HEK293 (cell line): ENCODE results near the gene GALNT2.

Source experiments
- GLIS1 ChIP-seq: fragments of 450-650 bp; formaldehyde crosslinking; IDR thresholded peaks from 2 replicates; pipeline ENCODE4 v1.5.1; 2016; ENCODE audit warnings: missing biosample characterization, missing genetic modification characterization
- GLIS2 ChIP-seq: fragments of 450-650 bp; formaldehyde crosslinking; IDR thresholded peaks from 2 replicates; pipeline ENCODE4 v1.5.1; 2016; ENCODE audit warnings: missing biosample characterization, missing genetic modification characterization
- HOXA7 ChIP-seq: sonication (generic); formaldehyde crosslinking; IDR thresholded peaks from 2 replicates; pipeline ENCODE4 v1.8.1; 2022; ENCODE audit warnings: missing genetic modification reagents, borderline replicate concordance
- IKZF3 ChIP-seq: fragments of 450-650 bp; IDR thresholded peaks from 2 replicates; pipeline ENCODE4 v1.5.0; 2018; ENCODE audit warnings: missing biosample characterization, mild to moderate bottlenecking, missing genetic modification characterization, moderate library complexity
- KLF9 ChIP-seq: fragments of 450-650 bp; formaldehyde crosslinking; IDR thresholded peaks from 2 replicates; pipeline ENCODE4 v1.5.1; 2016; ENCODE audit warnings: missing biosample characterization, missing genetic modification characterization, low read depth
- MZF1 ChIP-seq: fragments of 450-650 bp; formaldehyde crosslinking; IDR thresholded peaks from 2 replicates; pipeline ENCODE4 v1.5.1; 2017; ENCODE audit warnings: missing biosample characterization, missing genetic modification characterization, borderline replicate concordance
- REPIN1 ChIP-seq: fragments of 450-650 bp; formaldehyde crosslinking; IDR thresholded peaks from 2 replicates; pipeline ENCODE4 v1.5.1; 2017; ENCODE audit warnings: missing biosample characterization, missing genetic modification characterization, low read depth
- SCRT1 ChIP-seq: fragments of 450-650 bp; formaldehyde crosslinking; IDR thresholded peaks from 2 replicates; pipeline ENCODE4 v1.5.1; 2016; ENCODE audit warnings: missing biosample characterization, missing genetic modification characterization, borderline replicate concordance
- WT1 ChIP-seq: fragments of 450-650 bp; formaldehyde crosslinking; IDR thresholded peaks from 2 replicates; pipeline ENCODE4 v1.5.1; 2016; ENCODE audit warnings: missing biosample characterization, missing genetic modification characterization
- ZBTB7A ChIP-seq: fragments of 450-650 bp; formaldehyde crosslinking; IDR thresholded peaks from 2 replicates; pipeline ENCODE4 v1.5.1; 2016; ENCODE audit warnings: low read depth, missing biosample characterization, missing genetic modification characterization
- ZFP3 ChIP-seq: fragments of 450-650 bp; formaldehyde crosslinking; IDR thresholded peaks from 2 replicates; pipeline ENCODE4 v1.5.1; 2016; ENCODE audit warnings: low read depth, missing biosample characterization, missing genetic modification characterization
- ZNF114 ChIP-seq: fragments of 450-650 bp; formaldehyde crosslinking; IDR thresholded peaks from 2 replicates; pipeline ENCODE4 v1.5.0; 2017; ENCODE audit warnings: missing biosample characterization, missing genetic modification characterization
- ZNF174 ChIP-seq: fragments of 450-650 bp; formaldehyde crosslinking; IDR thresholded peaks from 2 replicates; pipeline ENCODE4 v1.5.0; 2017; ENCODE audit warnings: missing biosample characterization, mild to moderate bottlenecking, missing genetic modification characterization
- ZNF223 ChIP-seq: fragments of 450-650 bp; formaldehyde crosslinking; IDR thresholded peaks from 2 replicates; pipeline ENCODE4 v1.5.1; 2016; ENCODE audit warnings: missing biosample characterization, missing genetic modification characterization
- ZNF266 ChIP-seq: fragments of 450-650 bp; formaldehyde crosslinking; IDR thresholded peaks from 2 replicates; pipeline ENCODE4 v1.5.1; 2016; ENCODE audit warnings: missing biosample characterization, missing genetic modification characterization, low read depth
- ZNF391 ChIP-seq: fragments of 450-650 bp; formaldehyde crosslinking; IDR thresholded peaks from 2 replicates; pipeline ENCODE4 v1.5.1; 2016; ENCODE audit warnings: low read depth, missing biosample characterization, missing genetic modification characterization, borderline replicate concordance
- ZNF404 ChIP-seq: fragments of 450-650 bp; formaldehyde crosslinking; IDR thresholded peaks from 2 replicates; pipeline ENCODE4 v1.5.1; 2017; ENCODE audit warnings: missing biosample characterization, missing genetic modification characterization
- ZNF423 ChIP-seq: fragments of 450-650 bp; formaldehyde crosslinking; IDR thresholded peaks from 2 replicates; pipeline ENCODE4 v1.5.1; 2016; ENCODE audit warnings: missing biosample characterization, missing genetic modification characterization
- ZNF426 ChIP-seq: fragments of 450-650 bp; formaldehyde crosslinking; IDR thresholded peaks from 2 replicates; pipeline ENCODE4 v1.5.1; 2017; ENCODE audit warnings: missing biosample characterization, missing genetic modification characterization, mild to moderate bottlenecking, inconsistent platforms, moderate library complexity
- ZNF473 ChIP-seq: fragments of 450-650 bp; formaldehyde crosslinking; IDR thresholded peaks from 2 replicates; pipeline ENCODE4 v1.5.1; 2017; ENCODE audit warnings: missing biosample characterization, missing genetic modification characterization
- ZNF529 ChIP-seq: fragments of 450-650 bp; formaldehyde crosslinking; IDR thresholded peaks from 2 replicates; pipeline ENCODE4 v1.5.1; 2017; ENCODE audit warnings: missing genetic modification characterization, missing biosample characterization; ENCODE audit not compliant: insufficient replicate concordance
- ZNF530 ChIP-seq: fragments of 450-650 bp; formaldehyde crosslinking; IDR thresholded peaks from 2 replicates; pipeline ENCODE4 v1.5.1; 2016; ENCODE audit warnings: low read depth, missing biosample characterization, missing genetic modification characterization
- ZNF585B ChIP-seq: fragments of 450-650 bp; formaldehyde crosslinking; IDR thresholded peaks from 2 replicates; pipeline ENCODE4 v1.5.1; 2016; ENCODE audit warnings: missing biosample characterization, missing genetic modification characterization
- ZNF596 ChIP-seq: fragments of 450-650 bp; IDR thresholded peaks from 2 replicates; pipeline ENCODE4 v1.5.0; 2018; ENCODE audit warnings: missing biosample characterization, mild to moderate bottlenecking, missing genetic modification characterization, moderate library complexity
- TF ChIP-seq, protein P1 (sequence below): fragments of 450-650 bp; formaldehyde crosslinking; IDR thresholded peaks from 2 replicates; pipeline ENCODE4 v1.5.1; 2016; ENCODE audit warnings: missing biosample characterization, missing genetic modification characterization, low read depth
- TF ChIP-seq, protein P2 (sequence below): fragments of 450-650 bp; formaldehyde crosslinking; IDR thresholded peaks from 2 replicates; pipeline ENCODE4 v1.5.1; 2017; ENCODE audit warnings: missing biosample characterization, missing genetic modification characterization
- TF ChIP-seq, protein P3 (sequence below): fragments of 450-650 bp; formaldehyde crosslinking; IDR thresholded peaks from 2 replicates; pipeline ENCODE4 v1.5.1; 2016; ENCODE audit warnings: missing biosample characterization, missing genetic modification characterization
- TF ChIP-seq, protein P4 (sequence below): fragments of 450-650 bp; formaldehyde crosslinking; IDR thresholded peaks from 2 replicates; pipeline ENCODE4 v1.5.1; 2017; ENCODE audit warnings: missing biosample characterization, missing genetic modification characterization
- TF ChIP-seq, protein P5 (sequence below): fragments of 450-650 bp; formaldehyde crosslinking; IDR thresholded peaks from 2 replicates; pipeline ENCODE4 v1.5.1; 2016; ENCODE audit warnings: missing biosample characterization, missing genetic modification characterization
- TF ChIP-seq, protein P6 (sequence below): fragments of 450-650 bp; formaldehyde crosslinking; IDR thresholded peaks from 2 replicates; pipeline ENCODE4 v1.5.1; 2016; ENCODE audit warnings: missing biosample characterization, missing genetic modification characterization

GALNT2 gene

DNA sequence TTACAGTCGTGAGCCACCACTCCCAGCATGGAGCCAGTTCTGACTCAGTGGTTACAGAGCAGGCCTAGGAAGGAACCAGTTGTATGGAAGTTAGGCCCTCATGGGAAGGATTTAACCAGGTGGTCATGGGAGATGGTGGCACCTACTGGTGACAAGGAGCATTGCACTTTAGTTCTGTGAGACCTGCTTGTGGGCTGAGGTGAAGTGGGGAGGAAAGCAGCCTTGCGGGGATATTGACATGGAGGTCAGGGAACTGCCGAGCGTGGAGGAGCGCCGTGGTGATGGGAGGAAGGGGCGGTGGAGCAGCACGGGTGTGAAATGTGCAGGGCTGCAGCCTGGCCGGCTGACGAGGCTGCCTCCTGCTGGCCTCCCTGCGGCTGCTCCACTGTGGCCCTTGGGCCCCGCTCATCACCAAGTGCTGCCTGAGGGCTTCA, 100.4 kb downstream of the GALNT2 start (continued):
- TF ChIP-seq MZF1 (tag by site-specific recombination): 0 out of 2 replicates have a peak, but pooled peaks have one; percentile 19
- TF ChIP-seq SCRT1 (tag by site-specific recombination): no peak
- TF ChIP-seq, protein P1, sequence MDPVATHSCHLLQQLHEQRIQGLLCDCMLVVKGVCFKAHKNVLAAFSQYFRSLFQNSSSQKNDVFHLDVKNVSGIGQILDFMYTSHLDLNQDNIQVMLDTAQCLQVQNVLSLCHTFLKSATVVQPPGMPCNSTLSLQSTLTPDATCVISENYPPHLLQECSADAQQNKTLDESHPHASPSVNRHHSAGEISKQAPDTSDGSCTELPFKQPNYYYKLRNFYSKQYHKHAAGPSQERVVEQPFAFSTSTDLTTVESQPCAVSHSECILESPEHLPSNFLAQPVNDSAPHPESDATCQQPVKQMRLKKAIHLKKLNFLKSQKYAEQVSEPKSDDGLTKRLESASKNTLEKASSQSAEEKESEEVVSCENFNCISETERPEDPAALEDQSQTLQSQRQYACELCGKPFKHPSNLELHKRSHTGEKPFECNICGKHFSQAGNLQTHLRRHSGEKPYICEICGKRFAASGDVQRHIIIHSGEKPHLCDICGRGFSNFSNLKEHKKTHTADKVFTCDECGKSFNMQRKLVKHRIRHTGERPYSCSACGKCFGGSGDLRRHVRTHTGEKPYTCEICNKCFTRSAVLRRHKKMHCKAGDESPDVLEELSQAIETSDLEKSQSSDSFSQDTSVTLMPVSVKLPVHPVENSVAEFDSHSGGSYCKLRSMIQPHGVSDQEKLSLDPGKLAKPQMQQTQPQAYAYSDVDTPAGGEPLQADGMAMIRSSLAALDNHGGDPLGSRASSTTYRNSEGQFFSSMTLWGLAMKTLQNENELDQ (tag by site-specific recombination): no peak
- no peak for TF ChIP-seq ZFP3 (tag by site-specific recombination)
- TF ChIP-seq KLF9 (tag by site-specific recombination): no peak
- TF ChIP-seq, protein P2, sequence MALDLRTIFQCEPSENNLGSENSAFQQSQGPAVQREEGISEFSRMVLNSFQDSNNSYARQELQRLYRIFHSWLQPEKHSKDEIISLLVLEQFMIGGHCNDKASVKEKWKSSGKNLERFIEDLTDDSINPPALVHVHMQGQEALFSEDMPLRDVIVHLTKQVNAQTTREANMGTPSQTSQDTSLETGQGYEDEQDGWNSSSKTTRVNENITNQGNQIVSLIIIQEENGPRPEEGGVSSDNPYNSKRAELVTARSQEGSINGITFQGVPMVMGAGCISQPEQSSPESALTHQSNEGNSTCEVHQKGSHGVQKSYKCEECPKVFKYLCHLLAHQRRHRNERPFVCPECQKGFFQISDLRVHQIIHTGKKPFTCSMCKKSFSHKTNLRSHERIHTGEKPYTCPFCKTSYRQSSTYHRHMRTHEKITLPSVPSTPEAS (tag by site-specific recombination): no peak
- TF ChIP-seq ZNF530 (tag by site-specific recombination): no peak
- no peak for TF ChIP-seq HOXA7 (CRISPR knock-in tag)
- peak; percentile 94 for TF ChIP-seq REPIN1 (tag by site-specific recombination)
- TF ChIP-seq, protein P3, sequence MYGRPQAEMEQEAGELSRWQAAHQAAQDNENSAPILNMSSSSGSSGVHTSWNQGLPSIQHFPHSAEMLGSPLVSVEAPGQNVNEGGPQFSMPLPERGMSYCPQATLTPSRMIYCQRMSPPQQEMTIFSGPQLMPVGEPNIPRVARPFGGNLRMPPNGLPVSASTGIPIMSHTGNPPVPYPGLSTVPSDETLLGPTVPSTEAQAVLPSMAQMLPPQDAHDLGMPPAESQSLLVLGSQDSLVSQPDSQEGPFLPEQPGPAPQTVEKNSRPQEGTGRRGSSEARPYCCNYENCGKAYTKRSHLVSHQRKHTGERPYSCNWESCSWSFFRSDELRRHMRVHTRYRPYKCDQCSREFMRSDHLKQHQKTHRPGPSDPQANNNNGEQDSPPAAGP (tag by site-specific recombination): peak; percentile 52; the same call in 1 of the 2 replicates
- no peak for TF ChIP-seq IKZF3 (tag by site-specific recombination)
- no peak for TF ChIP-seq ZNF473 (tag by site-specific recombination)
- TF ChIP-seq ZNF114 (tag by site-specific recombination): no peak
- no peak for TF ChIP-seq ZBTB7A
- no peak for TF ChIP-seq ZNF223 (tag by site-specific recombination)
- TF ChIP-seq ZNF391 (tag by site-specific recombination): no peak
- TF ChIP-seq, protein P4, sequence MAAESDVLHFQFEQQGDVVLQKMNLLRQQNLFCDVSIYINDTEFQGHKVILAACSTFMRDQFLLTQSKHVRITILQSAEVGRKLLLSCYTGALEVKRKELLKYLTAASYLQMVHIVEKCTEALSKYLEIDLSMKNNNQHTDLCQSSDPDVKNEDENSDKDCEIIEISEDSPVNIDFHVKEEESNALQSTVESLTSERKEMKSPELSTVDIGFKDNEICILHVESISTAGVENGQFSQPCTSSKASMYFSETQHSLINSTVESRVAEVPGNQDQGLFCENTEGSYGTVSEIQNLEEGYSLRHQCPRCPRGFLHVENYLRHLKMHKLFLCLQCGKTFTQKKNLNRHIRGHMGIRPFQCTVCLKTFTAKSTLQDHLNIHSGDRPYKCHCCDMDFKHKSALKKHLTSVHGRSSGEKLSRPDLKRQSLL (tag by site-specific recombination): peak; percentile 23; the same call in 1 of the 2 replicates
- TF ChIP-seq ZNF174: no peak
- 0 out of 2 replicates have a peak, but pooled peaks have one; percentile 25 for TF ChIP-seq ZNF423 (tag by site-specific recombination)
- no peak for TF ChIP-seq ZNF404
- TF ChIP-seq, protein P5, sequence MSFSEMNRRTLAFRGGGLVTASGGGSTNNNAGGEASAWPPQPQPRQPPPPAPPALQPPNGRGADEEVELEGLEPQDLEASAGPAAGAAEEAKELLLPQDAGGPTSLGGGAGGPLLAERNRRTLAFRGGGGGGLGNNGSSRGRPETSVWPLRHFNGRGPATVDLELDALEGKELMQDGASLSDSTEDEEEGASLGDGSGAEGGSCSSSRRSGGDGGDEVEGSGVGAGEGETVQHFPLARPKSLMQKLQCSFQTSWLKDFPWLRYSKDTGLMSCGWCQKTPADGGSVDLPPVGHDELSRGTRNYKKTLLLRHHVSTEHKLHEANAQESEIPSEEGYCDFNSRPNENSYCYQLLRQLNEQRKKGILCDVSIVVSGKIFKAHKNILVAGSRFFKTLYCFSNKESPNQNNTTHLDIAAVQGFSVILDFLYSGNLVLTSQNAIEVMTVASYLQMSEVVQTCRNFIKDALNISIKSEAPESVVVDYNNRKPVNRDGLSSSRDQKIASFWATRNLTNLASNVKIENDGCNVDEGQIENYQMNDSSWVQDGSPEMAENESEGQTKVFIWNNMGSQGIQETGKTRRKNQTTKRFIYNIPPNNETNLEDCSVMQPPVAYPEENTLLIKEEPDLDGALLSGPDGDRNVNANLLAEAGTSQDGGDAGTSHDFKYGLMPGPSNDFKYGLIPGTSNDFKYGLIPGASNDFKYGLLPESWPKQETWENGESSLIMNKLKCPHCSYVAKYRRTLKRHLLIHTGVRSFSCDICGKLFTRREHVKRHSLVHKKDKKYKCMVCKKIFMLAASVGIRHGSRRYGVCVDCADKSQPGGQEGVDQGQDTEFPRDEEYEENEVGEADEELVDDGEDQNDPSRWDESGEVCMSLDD (tag by site-specific recombination): no peak
- TF ChIP-seq ZNF585B: peak; percentile 22; the same call in 1 of the 2 replicates
- no peak for TF ChIP-seq GLIS2 (tag by site-specific recombination)
- no peak for TF ChIP-seq WT1 (tag by site-specific recombination)
- TF ChIP-seq ZNF266 (tag by site-specific recombination): no peak
- no peak for TF ChIP-seq GLIS1 (tag by site-specific recombination)
- no peak for TF ChIP-seq ZNF529 (tag by site-specific recombination)
- TF ChIP-seq ZNF596 (tag by site-specific recombination): no peak
- TF ChIP-seq, protein P6, sequence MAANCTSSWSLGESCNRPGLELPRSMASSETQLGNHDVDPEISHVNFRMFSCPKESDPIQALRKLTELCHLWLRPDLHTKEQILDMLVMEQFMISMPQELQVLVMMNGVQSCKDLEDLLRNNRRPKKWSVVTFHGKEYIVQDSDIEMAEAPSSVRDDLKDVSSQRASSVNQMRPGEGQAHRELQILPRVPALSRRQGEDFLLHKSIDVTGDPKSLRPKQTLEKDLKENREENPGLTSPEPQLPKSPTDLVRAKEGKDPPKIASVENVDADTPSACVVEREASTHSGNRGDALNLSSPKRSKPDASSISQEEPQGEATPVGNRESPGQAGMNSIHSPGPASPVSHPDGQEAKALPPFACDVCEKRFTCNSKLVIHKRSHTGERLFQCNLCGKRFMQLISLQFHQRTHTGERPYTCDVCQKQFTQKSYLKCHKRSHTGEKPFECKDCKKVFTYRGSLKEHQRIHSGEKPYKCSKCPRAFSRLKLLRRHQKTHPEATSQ (tag by site-specific recombination): peak; percentile 77; the same call in 1 of the 2 replicates
- no peak for TF ChIP-seq ZNF426 (tag by site-specific recombination)
